H1 (cell line): ENCODE results near the gene PTPRD.

ENCODE experiments used
- CHD1 ChIP-seq: IDR thresholded peaks from 2 replicates; pipeline ENCODE4 v1.6.1; 2012; ENCODE audit warnings: low read depth, low read length, improper control_type of control experiment
- EZH2 ChIP-seq: fragments of 200-600 bp; sonication (generic); IDR thresholded peaks from 2 replicates; pipeline ENCODE4 v1.7.1; 2012; ENCODE audit warnings: low read depth, mild to moderate bottlenecking, moderate library complexity, low read length, inconsistent platforms; ENCODE audit not compliant: severe bottlenecking
- POLR2A ChIP-seq, 2 experiments: IDR thresholded peaks; 1 replicate in 1 of 2; 2 replicates in 1 of 2; pipeline ENCODE4 v1.6.1; 2011; ENCODE audit warnings: low read depth in 2 of 2, low read length in 2 of 2, mild to moderate bottlenecking in 2 of 2; ENCODE audit errors: control extremely low read depth in 1 of 2
- TCF12 ChIP-seq: IDR thresholded peaks from 2 replicates; pipeline ENCODE4 v1.6.1; 2011; ENCODE audit warnings: low read depth, mild to moderate bottlenecking, low read length
- TF ChIP-seq, protein P1 (sequence below), 3 experiments: IDR thresholded peaks; 1 replicate in 2 of 3; 2 replicates in 1 of 3; pipeline versions ENCODE4 v1.5.1 to v1.6.1; 2011; ENCODE audit warnings: low read length in 3 of 3, mild to moderate bottlenecking in 3 of 3, inconsistent platforms in 2 of 3, low read depth in 1 of 3, moderate library complexity in 1 of 3; ENCODE audit not compliant: insufficient read depth in 1 of 3; ENCODE audit errors: control extremely low read depth in 1 of 3

DNA sequence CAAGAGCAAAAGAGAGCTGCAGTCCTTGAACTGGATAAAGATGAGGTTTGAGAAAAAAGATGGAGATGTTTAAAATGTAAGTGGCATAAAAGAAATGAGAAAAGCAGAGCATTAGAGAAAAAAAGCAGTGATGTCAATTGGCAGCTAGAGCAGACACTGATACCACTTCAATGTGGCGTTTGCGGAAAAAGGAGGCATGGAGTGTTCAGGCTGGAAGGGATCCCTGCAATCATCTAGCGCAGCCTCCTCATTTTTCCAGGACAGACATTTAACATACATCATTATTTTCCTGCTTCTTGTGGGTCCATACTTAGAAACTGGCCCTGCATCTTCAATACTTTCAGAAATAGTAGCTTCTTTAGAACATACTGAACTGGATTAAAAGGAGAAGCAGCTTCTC is 563.8 kb downstream of the PTPRD start:
- TF ChIP-seq, protein P1, sequence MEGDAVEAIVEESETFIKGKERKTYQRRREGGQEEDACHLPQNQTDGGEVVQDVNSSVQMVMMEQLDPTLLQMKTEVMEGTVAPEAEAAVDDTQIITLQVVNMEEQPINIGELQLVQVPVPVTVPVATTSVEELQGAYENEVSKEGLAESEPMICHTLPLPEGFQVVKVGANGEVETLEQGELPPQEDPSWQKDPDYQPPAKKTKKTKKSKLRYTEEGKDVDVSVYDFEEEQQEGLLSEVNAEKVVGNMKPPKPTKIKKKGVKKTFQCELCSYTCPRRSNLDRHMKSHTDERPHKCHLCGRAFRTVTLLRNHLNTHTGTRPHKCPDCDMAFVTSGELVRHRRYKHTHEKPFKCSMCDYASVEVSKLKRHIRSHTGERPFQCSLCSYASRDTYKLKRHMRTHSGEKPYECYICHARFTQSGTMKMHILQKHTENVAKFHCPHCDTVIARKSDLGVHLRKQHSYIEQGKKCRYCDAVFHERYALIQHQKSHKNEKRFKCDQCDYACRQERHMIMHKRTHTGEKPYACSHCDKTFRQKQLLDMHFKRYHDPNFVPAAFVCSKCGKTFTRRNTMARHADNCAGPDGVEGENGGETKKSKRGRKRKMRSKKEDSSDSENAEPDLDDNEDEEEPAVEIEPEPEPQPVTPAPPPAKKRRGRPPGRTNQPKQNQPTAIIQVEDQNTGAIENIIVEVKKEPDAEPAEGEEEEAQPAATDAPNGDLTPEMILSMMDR (IDR thresholded peaks at IDR 0.05; ENCODE audit: control extremely low read depth in 1 of 3, insufficient read depth in 1 of 3, low read depth in 1 of 3, low read length in 3 of 3): no peak
- TF ChIP-seq TCF12: no peak
- TF ChIP-seq POLR2A (IDR thresholded peaks at IDR 0.05; ENCODE audit: control extremely low read depth in 1 of 2, low read depth in 2 of 2, low read length in 2 of 2): no peak
- TF ChIP-seq EZH2: no peak
- no peak for TF ChIP-seq CHD1
